Measurements from ENCODE around the gene GFOD1. TPM values are rescaled to one million over a fixed set of nuclear protein-coding genes. Genes with fewer than 3 reads are reported as not detected.

GFOD1 gene
- polyA plus RNA-seq, 1 donor from 2014 or later, result 7.0 TPM

DNA sequence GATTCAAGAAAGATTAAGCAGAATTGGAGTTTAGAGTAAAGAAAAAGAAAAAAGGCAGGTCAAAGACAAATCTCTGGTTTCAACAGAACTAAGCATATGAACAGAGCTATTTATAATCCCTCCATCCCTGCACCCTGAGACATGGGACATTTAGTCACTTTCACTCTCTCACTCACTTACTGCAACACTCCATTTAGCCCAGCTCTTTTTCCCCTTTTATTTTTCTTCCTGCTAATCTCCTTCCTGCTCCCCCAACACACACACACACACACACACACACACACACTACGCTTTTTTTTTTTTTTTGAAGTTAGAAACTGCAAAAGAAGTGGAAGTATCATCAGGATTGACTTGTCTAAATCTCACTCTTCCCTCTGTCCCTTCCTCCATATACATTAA lies 113.9 kb downstream of the GFOD1 start:
- H3K9me2 ChIP-seq (ENCODE audit: insufficient read depth, low read length), result no peaks in the 10 kb centered on the region
- no peaks in the 10 kb centered on the region for H3K27me3 ChIP-seq (ENCODE audit: insufficient read depth, low read depth, low read length)
- no peak overlapping the region for H3K4me3 ChIP-seq (ENCODE audit: low read length)
- no peaks in the 10 kb centered on the region for H3F3A ChIP-seq (ENCODE audit: insufficient read depth, low read length, poor library complexity, severe bottlenecking)
- H3K9ac ChIP-seq (ENCODE audit: low read length), result no peak overlapping the region
- H3K27ac ChIP-seq (ENCODE audit: low read length), result no peak overlapping the region
- H3K36me3 ChIP-seq (ENCODE audit: insufficient read depth, low read length), result no peaks in the 10 kb centered on the region
- TF ChIP-seq CTCF (IDR thresholded peaks at IDR 0.05; ENCODE audit: poor library complexity, severe bottlenecking) (no peak), POLR2AphosphoS5 (IDR thresholded peaks at IDR 0.05) (no peak), SMC3 (conservative IDR thresholded peaks at IDR 0.05; ENCODE audit: poor library complexity) (no peak), REST (IDR thresholded peaks at IDR 0.05; ENCODE audit: borderline replicate concordance) (no peak), TAF1 (IDR thresholded peaks at IDR 0.05; ENCODE audit: low read depth) (no peak), EZH2 (IDR thresholded peaks at IDR 0.05; ENCODE audit: borderline replicate concordance, insufficient read depth, low read length, poor library complexity, severe bottlenecking) (no peak), EP300 (conservative IDR thresholded peaks at IDR 0.05; ENCODE audit: poor library complexity, severe bottlenecking) (no peak), MXI1 (conservative IDR thresholded peaks at IDR 0.05; ENCODE audit: poor library complexity, severe bottlenecking) (no peak), RAD21 (conservative IDR thresholded peaks at IDR 0.05) (no peak)
- no peaks in the 10 kb centered on the region for H4K20me1 ChIP-seq (ENCODE audit: insufficient read depth)
- H2AFZ ChIP-seq (ENCODE audit: low read depth, low read length), result no peak overlapping the region
- no peaks in the 10 kb centered on the region for H3K79me2 ChIP-seq (replicated peaks; ENCODE audit: insufficient read depth, low read length)
- no peaks in the 10 kb centered on the region for H3K9me3 ChIP-seq (ENCODE audit: low read length)
- no peak overlapping the region for H3K4me2 ChIP-seq (ENCODE audit: low read length)

- no peaks in the 10 kb centered on the region for H3K36me3 ChIP-seq (ENCODE audit: insufficient read depth, low read length)
- H3K27me3 ChIP-seq (ENCODE audit: insufficient read depth, low read depth, low read length), result no peaks in the 10 kb centered on the region
- no peak overlapping the region for H2AFZ ChIP-seq (ENCODE audit: low read depth, low read length)
- H3K4me3 ChIP-seq (ENCODE audit: low read length), result no peak overlapping the region
- no peaks in the 10 kb centered on the region for H3K9me3 ChIP-seq (ENCODE audit: low read length)
- H3F3A ChIP-seq (ENCODE audit: insufficient read depth, low read length, poor library complexity, severe bottlenecking), result no peaks in the 10 kb centered on the region
- no peaks in the 10 kb centered on the region for H3K79me2 ChIP-seq (replicated peaks; ENCODE audit: insufficient read depth, low read length)
- no peaks in the 10 kb centered on the region for H4K20me1 ChIP-seq (ENCODE audit: insufficient read depth)
- H3K4me2 ChIP-seq (ENCODE audit: low read length), result no peak overlapping the region
- no peak overlapping the region for H3K9ac ChIP-seq (ENCODE audit: low read length)
- no peak overlapping the region for H3K27ac ChIP-seq (ENCODE audit: low read length)
- no peaks in the 10 kb centered on the region for H3K9me2 ChIP-seq (ENCODE audit: insufficient read depth, low read length)
- TF ChIP-seq TAF1 (IDR thresholded peaks at IDR 0.05; ENCODE audit: low read depth), result no peak
- TF ChIP-seq RAD21 (conservative IDR thresholded peaks at IDR 0.05), result no peak
Measured at GRCh38 chr6:13372688-13373487, 114.5 kb downstream of the GFOD1 start.
